GM21825 (cell line): Measurements from ENCODE around the gene FAM110A.
"Not testable (repeated sequence)": the region's sequence is repeated elsewhere in the genome, so short reads cannot be mapped to it uniquely, and the experiment has no call there.

Experiments
- ATAC-seq: cut with Tn5 transposase; IDR thresholded peaks from one replicate; pipeline ENCODE4 v1.9.1; 2021; ENCODE audit warnings: mild to moderate bottlenecking, moderate library complexity; ENCODE audit not compliant: unreplicated experiment

The FAM110A gene

DNA sequence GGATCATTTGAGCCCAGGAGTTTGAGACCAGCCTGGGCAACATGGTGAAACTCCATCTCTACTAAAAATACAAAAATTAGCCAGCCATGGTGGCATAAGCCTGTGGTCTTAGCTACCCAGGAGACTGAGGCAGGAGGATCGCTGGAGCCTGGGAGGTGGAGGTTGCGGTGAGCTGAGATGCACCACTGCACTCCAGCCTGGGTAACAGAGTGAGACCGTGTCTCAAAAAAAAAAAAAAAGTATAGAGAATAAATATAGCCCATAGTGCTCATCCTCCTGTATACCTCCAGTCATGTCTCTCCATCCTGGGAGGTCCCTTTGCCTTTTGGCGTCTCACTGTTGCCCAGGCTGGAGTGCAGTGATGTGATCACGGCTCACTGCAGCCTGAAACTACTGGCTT, 58.9 kb downstream of the FAM110A start:
- not testable (repeated sequence) for ATAC-seq
